Measurements from ENCODE around the gene MAN2B1. TPM values are rescaled to one million over a fixed set of nuclear protein-coding genes. Genes with fewer than 3 reads are reported as not detected.
"Not testable (repeated sequence)": the region's sequence is repeated elsewhere in the genome, so short reads cannot be mapped to it uniquely, and the experiment has no call there.

The MAN2B1 gene
- 35.4 and 68.9 TPM in 2 replicates for total RNA-seq

DNA sequence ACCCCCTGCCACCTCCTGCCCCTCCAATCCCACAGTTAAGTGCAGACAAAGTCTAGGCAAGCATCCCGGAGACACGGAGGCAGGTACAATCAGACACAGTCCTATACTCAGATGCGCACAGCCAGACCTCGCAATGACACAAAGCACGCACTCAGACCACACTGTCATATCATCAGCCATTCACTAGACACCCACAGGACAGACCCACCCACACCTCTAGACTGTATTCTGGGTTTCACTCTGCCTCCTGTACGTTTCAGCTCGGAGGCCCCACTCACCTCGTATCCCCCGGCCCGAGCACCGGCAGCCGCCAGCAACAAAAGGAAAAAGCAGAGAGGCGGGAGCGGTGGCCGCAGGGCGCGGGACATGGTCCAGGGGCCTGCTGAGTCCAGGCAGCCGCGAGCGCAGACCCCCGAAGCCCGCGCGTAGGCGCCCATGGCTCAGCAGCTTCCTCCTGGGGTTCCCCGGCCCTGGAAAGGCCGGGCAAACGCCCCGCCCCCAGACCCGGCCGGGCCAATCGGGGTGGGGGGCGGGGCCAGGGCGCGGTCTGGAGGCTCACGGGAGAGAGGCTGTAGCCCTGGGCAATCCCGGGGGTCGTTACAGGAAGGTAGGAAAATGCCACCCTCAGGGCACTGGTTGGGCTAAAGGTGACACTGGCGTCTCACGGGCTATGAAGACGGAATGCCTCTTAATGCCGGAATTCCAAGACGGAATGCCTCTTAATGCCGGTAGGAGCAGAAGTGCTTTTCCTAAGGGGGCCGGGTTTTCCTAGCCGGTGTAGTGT, at the start of gene MAN2B1, which contains the start of gene WDR83:
Gene MAN2B1 (minus strand): TSS at position 478 of the 784 bp plus-strand sequence. CDS start 41 bp downstream, at position 437.
Gene WDR83 (plus strand): TSS at position 543 of the 784 bp plus-strand sequence. CDS start 2,984 bp downstream, outside the sequence.
- peak in 1 of 2 donors; percentile 80 for DNase-seq (ENCODE audit: low read depth in 2 of 2)

DNA sequence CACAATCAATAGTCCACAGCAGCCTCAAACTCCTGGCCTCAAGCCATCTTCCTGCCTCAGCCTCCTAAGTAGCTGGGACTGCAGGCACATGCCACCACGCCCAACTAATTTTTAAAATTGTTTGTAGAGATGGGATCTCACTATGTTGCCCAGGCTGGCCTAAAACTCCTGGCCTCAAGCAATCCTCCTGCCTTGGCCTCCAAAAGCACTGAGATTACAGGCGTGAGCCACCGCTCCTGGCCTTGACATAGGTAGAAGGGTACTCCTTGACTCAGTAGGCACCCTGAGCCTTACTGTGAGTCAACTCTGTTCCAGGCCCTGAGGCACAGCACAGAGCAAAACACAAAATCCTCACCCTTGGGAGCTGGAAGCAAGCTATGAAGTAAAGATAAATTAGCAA, 49.4 kb upstream of the MAN2B1 start:
- DNase-seq (ENCODE audit: low read depth in 2 of 2): no peak

- DNase-seq (ENCODE audit: low read depth in 2 of 2): no peak
These were observed 48.6 kb upstream of the MAN2B1 start for GRCh38 chr19:12715102-12715501.

GRCh38 chr19:12713304-12713703, 46.8 kb upstream of the MAN2B1 start:
- DNase-seq (ENCODE audit: low read depth in 2 of 2): not testable (repeated sequence)

DNA sequence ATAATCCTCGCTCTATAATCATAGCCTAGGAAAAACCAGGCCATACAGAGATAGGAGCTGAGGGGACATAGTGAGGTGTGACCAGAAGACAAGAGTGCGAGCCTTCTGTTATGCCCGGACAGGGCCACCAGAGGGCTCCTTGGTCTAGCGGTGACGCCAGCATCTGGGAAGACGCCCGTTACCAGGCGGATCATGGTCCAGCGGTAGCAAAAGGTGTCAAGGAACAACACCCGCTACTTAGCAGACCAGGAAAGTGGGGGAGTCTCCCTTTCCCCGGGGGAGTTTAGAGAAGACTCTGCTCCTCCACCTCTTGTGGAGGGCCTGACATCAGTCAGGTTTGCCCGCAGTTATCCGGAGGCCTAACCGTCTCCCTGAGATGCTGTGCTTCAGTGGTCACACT, 45.5 kb upstream of the MAN2B1 start:
- not testable (repeated sequence) for DNase-seq (ENCODE audit: low read depth in 2 of 2)

- DNase-seq (ENCODE audit: low read depth in 2 of 2): no peak
These were observed 44.6 kb upstream of the MAN2B1 start for GRCh38 chr19:12711187-12711586.

GRCh38 chr19:12708641-12709040, 42.1 kb upstream of the MAN2B1 start:
- DNase-seq (ENCODE audit: low read depth in 2 of 2): no peak

DNA sequence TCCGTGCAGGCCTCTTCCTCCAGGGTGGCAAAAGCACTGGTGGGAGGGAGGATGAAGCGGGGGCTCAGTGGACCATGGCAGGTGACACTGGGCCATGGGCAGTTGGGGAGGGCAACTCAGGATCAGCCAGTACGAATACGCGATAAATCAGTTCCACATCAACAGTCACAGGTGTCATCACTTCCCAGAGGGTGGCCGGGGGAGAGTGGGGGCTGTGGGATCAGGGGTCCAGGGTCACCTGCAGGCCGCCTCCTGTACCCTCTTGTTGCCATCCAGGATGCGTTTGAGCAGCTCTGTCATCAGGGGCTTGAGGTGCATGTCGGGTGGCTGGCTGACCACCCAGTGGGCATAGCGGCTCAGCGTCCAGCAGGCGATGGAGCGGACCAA, 39.8 kb upstream of the MAN2B1 start:
- no peak for DNase-seq (ENCODE audit: low read depth in 2 of 2)

GRCh38 chr19:12705654-12706331, 39.3 kb upstream of the MAN2B1 start:
- no peak for DNase-seq (ENCODE audit: low read depth in 2 of 2)

GRCh38 chr19:12705169-12705568, 38.6 kb upstream of the MAN2B1 start:
- DNase-seq (ENCODE audit: low read depth in 2 of 2): no peak

- peak in 1 of 2 donors; percentile 64 for DNase-seq (ENCODE audit: low read depth in 2 of 2)
These were observed 36.5 kb upstream of the MAN2B1 start for GRCh38 chr19:12703046-12703445.

DNA sequence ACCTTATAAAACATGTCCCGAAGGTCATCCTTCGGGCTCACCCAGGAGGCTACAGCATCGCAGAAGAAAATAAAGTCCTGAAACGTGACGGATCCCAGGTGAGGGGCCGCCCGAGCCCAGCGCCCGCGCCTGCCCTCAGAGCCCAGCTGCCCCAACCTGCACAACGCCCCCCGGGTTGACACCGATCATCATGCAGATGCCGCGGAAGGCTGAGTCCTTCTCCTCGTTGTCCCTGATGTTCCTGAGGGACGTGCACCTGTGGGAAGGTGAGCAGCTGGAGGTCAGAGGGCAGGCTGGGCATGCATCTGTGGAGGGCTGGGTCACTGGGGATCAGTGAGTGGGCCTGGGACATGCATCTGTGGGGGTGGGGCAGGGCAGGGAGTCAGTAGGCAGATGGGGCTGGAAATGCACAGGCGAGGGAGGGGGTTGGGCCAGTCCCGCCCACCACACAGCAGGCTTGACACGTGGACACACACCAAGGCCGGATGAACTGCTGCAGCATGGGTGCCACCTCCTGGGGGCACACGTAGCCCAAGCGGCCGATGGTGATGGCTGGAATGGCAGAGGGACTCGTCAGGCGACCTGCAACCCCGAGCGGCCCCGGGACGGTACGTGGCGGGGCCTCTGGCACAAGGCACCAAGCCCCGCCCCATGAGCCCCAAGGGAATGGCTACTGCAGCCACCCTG, 35.2 kb upstream of the MAN2B1 start:
- no peak for DNase-seq (ENCODE audit: low read depth in 2 of 2)

- no peak for DNase-seq (ENCODE audit: low read depth in 2 of 2)
These were observed 31.6 kb upstream of the MAN2B1 start for GRCh38 chr19:12698138-12698537.

- not testable (repeated sequence) for DNase-seq (ENCODE audit: low read depth in 2 of 2)
These were observed 30.9 kb upstream of the MAN2B1 start for GRCh38 chr19:12697425-12697824.

- DNase-seq (ENCODE audit: low read depth in 2 of 2): peak; percentile 95 to 96
These were observed 30.1 kb upstream of the MAN2B1 start, which contains the start of gene FBXW9 for GRCh38 chr19:12696366-12697335. Gene FBXW9 (minus strand): TSS chr19:12696631. CDS start chr19:12696581, 50 bp downstream.

DNA sequence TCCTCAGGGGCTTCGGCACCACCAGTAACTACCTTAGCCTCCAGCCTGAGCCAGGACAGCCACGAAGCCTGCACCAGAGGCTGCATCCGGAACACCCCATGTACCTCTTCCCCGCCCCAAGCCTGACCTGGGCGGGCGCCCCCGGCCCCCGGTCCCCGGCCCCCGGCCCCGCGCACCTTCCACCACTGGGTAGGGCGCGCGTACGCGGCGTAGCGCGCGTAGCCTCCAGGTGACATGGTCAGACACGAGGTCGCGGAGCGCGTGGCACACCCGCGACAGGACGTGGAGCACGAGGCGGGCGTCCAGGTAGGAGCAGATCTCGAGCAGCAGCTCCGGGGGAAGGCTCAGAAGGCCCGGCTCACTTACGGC, 29.4 kb upstream of the MAN2B1 start:
- DNase-seq (ENCODE audit: low read depth in 2 of 2): no peak

DNA sequence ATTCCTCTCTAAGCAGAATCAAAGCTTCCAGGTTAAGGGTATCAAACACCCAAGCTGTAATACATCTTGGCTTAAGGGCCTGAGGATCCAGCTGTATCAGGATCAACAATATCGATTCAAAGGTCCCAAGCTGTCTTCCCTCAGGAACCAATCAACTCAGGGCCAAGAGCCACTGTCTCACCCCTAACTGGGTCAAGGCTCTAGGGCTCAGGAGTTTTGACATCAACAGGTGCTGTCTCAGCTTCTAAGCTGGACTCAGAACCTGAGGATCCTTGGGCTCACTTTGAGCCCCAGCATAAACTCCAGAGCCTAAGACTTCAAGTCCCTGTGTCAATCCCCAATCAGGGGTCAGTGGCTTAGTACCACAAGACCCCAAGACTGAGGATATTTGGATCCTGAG, 29.0 kb upstream of the MAN2B1 start:
- no peak for DNase-seq (ENCODE audit: low read depth in 2 of 2)

DNA sequence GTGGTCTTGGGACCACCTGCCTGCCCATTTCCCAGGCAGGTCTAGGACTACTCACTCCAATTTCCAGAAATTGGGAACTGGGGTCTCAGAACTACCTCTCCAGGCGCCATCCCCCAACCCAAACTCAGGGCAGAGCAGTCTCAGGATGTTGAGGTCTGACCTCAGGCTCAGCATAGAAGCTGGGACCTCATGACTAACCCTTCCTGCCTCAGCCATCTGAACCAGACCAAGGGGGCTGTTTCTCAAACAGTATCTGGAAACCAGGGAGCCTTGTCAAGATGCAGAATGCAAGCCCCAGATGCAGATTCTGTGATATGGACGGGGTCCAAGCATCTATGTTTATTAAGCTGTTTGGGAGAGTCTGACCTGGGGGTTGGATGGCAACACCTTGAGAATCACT, 28.6 kb upstream of the MAN2B1 start:
- no peak for DNase-seq (ENCODE audit: low read depth in 2 of 2)

GRCh38 chr19:12694641-12695040, 28.1 kb upstream of the MAN2B1 start:
- no peak for DNase-seq (ENCODE audit: low read depth in 2 of 2)

GRCh38 chr19:12692960-12693359, 26.4 kb upstream of the MAN2B1 start:
- DNase-seq (ENCODE audit: low read depth in 2 of 2): no peak

Data from dermis microvascular lymphatic vessel endothelial cell (primary cell).